GM12891 (cell line): ENCODE data around the gene DUXA.

Experiments
- DNase-seq: peaks from one replicate; pipeline ENCODE4 v3.0.0; 2011; ENCODE audit warnings: low spot score; ENCODE audit not compliant: insufficient read length
- FAIRE-seq: peaks from 2 replicates; lab custom pipeline; 2011; peaks lifted over from hg19 to GRCh38; lab: Jason Lieb, UNC
- PAX5 ChIP-seq: IDR thresholded peaks from 2 replicates; pipeline ENCODE4 v1.6.1; 2011; ENCODE audit warnings: low read length, moderate library complexity, mild to moderate bottlenecking; ENCODE audit not compliant: insufficient read depth, severe bottlenecking
- POLR2A ChIP-seq: IDR thresholded peaks from 2 replicates; pipeline ENCODE4 v1.6.1; 2011; ENCODE audit warnings: low read depth, low read length, control low read depth
- POLR2AphosphoS5 ChIP-seq: IDR thresholded peaks from 2 replicates; pipeline ENCODE4 v1.6.1; 2011; ENCODE audit warnings: low read depth, low read length, control low read depth
- POU2F2 ChIP-seq: IDR thresholded peaks from 2 replicates; pipeline ENCODE4 v1.6.1; 2011; ENCODE audit warnings: low read depth, mild to moderate bottlenecking, control low read depth, low read length, moderate library complexity
- SPI1 ChIP-seq: IDR thresholded peaks from 2 replicates; pipeline ENCODE4 v1.6.1; 2011; ENCODE audit warnings: low read depth, low read length, control low read depth
- TAF1 ChIP-seq: IDR thresholded peaks from 2 replicates; pipeline ENCODE4 v1.6.1; 2011; ENCODE audit warnings: low read depth, low read length, control low read depth

Gene DUXA

DNA sequence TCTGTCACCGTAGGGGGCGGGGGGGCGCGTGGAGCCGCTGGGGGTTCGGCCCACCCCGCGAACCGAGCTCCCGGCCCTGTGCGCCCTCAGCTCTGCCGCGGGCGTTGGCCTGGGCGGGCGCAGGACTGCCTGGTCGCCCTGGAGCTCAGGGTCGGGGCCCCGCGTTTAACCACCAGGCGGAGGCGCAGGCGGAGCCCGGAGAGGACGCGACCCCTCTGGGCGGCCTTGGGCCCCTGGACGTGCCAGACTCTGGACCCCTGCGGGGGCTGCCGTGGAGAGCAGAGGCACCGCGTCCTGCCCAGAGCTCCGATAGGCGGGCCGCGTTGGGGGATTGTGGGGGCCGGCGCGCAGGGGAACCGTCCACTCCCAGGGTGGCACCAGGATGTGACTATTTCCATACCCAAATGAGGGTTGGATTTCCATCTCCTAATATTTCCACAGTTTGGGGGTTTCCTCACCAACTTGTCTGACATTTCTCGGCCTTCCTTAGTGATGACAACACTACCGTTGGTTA lies 60.5 kb downstream of the DUXA start:
- no peak for DNase-seq
- no peak for FAIRE-seq
- TF ChIP-seq POLR2A (no peak), TAF1 (no peak), SPI1 (no peak), POLR2AphosphoS5 (no peak), POU2F2 (no peak), PAX5 (no peak)

DNA sequence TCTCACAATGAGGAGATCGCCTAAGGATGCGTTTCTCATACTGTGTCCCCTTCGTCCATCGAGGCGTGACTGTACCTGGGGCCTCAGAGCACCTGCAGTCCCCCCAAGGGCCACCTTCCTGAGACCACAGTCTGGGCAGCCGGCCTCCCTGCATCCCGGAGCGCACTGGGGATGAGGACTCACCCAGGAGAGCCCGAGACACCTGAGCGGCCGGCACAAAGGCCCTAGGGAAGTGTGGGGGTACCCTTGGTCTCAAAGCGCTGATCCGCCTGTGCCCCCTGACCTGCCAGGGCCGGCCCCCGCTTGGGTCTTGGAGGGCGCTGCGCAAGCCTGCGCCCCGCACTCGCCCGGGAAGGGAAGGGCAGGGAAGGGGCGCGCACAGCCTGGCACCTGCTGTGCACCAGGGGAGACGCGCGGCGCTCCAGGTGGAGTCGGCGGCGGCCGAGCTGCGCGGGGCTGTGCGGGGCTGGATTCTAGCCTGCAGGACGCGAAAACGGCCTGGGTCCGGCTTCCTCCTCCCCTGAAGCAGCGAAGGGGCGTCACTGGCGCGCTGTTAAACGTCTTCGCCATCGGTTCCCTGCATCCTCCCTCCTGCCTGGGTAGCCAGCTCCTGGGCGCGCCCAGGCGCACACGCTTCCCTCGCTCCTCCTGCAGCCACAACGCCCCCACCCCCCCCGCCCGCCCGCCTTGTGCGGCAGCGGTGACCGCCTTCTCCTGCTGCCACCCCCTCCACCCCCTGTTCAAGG lies 61.1 kb downstream of the DUXA start:
- TF ChIP-seq POLR2A (no peak), PAX5 (no peak), POLR2AphosphoS5 (no peak), POU2F2 (no peak), SPI1 (no peak), TAF1 (no peak)
- no peak for FAIRE-seq
- no peak for DNase-seq
